ENCODE results near the gene MYO19.
"Not testable (repeated sequence)": the region's sequence is repeated elsewhere in the genome, so short reads cannot be mapped to it uniquely, and the experiment has no call there.

The MYO19 gene

DNA sequence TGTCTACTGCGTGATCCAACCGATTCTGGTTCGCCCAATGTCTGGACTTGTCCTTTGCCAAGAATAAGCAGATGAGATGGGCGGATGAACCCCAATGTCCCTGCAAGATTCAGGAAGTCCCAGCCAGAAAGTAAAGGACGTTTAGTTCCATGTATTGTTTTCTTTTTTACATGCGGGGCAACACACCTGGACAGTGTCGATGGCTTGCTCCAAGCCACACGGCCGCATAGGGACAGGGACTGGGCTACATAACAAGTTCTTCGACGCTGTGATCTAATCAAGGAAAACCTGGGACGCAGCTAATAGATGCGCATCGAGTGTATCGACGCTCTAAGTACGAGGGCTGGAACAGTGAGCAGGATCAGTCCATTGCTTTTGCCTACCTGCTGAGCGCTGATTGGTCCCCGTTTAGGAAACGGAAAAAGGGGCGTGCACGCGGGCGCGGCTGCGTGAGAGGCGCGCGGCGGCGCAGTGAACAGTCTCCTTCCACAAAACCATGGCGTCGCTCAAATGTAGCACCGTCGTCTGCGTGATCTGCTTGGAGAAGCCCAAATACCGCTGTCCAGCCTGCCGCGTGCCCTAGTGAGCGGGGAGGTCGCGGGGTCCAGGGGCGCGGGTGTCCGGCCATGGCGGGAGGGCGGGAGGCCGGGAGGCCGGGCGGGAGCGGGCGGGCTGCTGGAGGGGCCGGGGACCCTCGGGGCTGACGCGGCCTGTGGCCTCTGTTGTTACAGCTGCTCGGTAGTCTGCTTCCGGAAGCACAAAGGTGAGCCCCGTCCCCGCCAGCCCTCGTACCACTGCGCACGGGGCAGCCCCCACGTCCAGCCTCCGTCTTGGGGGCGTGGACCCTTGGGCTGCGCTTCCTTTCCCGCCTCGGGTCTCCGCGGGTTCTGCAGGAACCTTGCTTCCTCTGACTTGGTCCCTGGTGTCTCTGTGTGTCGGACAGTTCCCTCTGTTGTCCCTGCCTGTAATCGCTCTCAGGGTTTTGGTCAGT, 48.2 kb downstream of the MYO19 start, which contains the start of gene ZNHIT3:
TSS of gene ZNHIT3 (plus strand) at position 478 of the 991 bp plus-strand sequence. CDS start at position 497, 19 bp downstream.
- Histone ChIP-seq H3K4me1 (ENCODE audit: control insufficient read depth in 2 of 2, insufficient read depth in 2 of 2, low read length in 2 of 2) (peaks cover 18 to 19% of the 10 kb centered on the region in 2 donors), H3K9me3 (ENCODE audit: control insufficient read depth in 2 of 2, low read length in 2 of 2) (no peaks in the 10 kb centered on the region), H3K9ac (ENCODE audit: low read depth in 1 of 2, low read length in 2 of 2) (peak within 1 kb of the TSS; percentile 79 to 86), H3K36me3 (ENCODE audit: control insufficient read depth in 2 of 2, insufficient read depth in 2 of 2, low read length in 2 of 2) (peaks cover 0 to 4% of the 10 kb centered on the region in 2 donors), H3K27ac (ENCODE audit: low read depth in 2 of 2, low read length in 2 of 2) (peak within 1 kb of the TSS; percentile 42 to 81), H3K4me3 (ENCODE audit: low read length in 2 of 2) (peak within 1 kb of the TSS; percentile 87 to 97), H3K27me3 (ENCODE audit: control insufficient read depth in 2 of 2, insufficient read depth in 2 of 2, low read length in 2 of 2) (peaks cover 4 to 5% of the 10 kb centered on the region in 2 donors)

- no peak overlapping the region for H3K27ac ChIP-seq (ENCODE audit: low read depth in 2 of 2, low read length in 2 of 2)
- H3K4me1 ChIP-seq (ENCODE audit: control insufficient read depth in 2 of 2, insufficient read depth in 2 of 2, low read length in 2 of 2), result peaks cover 18 to 19% of the 10 kb centered on the region in 2 donors
- no peaks in the 10 kb centered on the region for H3K36me3 ChIP-seq (ENCODE audit: control insufficient read depth in 2 of 2, insufficient read depth in 2 of 2, low read length in 2 of 2)
- peak overlapping the region; percentile 87 to 97 for H3K4me3 ChIP-seq (ENCODE audit: low read length in 2 of 2)
- H3K27me3 ChIP-seq (ENCODE audit: control insufficient read depth in 2 of 2, insufficient read depth in 2 of 2, low read length in 2 of 2), result peaks cover 4 to 5% of the 10 kb centered on the region in 2 donors
- H3K9ac ChIP-seq (ENCODE audit: low read depth in 1 of 2, low read length in 2 of 2), result peak overlapping the region in 1 of 2 donors; percentile 79
- no peaks in the 10 kb centered on the region for H3K9me3 ChIP-seq (ENCODE audit: control insufficient read depth in 2 of 2, low read length in 2 of 2)
These were observed 48.9 kb downstream of the MYO19 start for GRCh38 chr17:36485805-36486203.

DNA sequence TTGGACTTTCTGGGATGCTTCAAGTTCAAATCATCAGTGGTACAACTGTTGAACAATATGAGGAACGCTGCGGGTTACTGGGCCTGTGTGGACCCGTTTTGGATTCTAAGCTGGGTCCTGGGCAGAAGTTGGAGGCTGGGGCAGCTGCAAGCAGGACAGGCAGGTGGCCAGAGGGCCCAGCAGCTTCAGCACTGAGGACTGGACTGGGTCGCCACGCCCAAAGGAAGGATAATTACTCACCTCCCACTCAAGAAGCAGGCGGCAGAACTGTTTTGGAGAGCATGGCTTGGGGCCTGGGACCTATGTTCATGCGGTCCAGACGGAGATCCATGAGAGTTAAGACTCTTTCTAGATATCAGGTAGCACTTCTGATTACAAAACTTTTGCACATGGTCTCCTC, 49.6 kb downstream of the MYO19 start:
- Histone ChIP-seq H3K9ac (ENCODE audit: low read depth in 1 of 2, low read length in 2 of 2) (no peak overlapping the region), H3K9me3 (ENCODE audit: control insufficient read depth in 2 of 2, low read length in 2 of 2) (no peaks in the 10 kb centered on the region), H3K27me3 (ENCODE audit: control insufficient read depth in 2 of 2, insufficient read depth in 2 of 2, low read length in 2 of 2) (peaks cover 4 to 5% of the 10 kb centered on the region in 2 donors), H3K27ac (ENCODE audit: low read depth in 2 of 2, low read length in 2 of 2) (no peak overlapping the region), H3K4me3 (ENCODE audit: low read length in 2 of 2) (no peak overlapping the region), H3K4me1 (ENCODE audit: control insufficient read depth in 2 of 2, insufficient read depth in 2 of 2, low read length in 2 of 2) (peaks cover 18 to 19% of the 10 kb centered on the region in 2 donors), H3K36me3 (ENCODE audit: control insufficient read depth in 2 of 2, insufficient read depth in 2 of 2, low read length in 2 of 2) (no peaks in the 10 kb centered on the region)

- peaks cover 18 to 19% of the 10 kb centered on the region in 2 donors for H3K4me1 ChIP-seq (ENCODE audit: control insufficient read depth in 2 of 2, insufficient read depth in 2 of 2, low read length in 2 of 2)
- not testable (repeated sequence) for H3K9me3 ChIP-seq (ENCODE audit: control insufficient read depth in 2 of 2, low read length in 2 of 2); H3K27me3 ChIP-seq (ENCODE audit: control insufficient read depth in 2 of 2, insufficient read depth in 2 of 2, low read length in 2 of 2); H3K27ac ChIP-seq (ENCODE audit: low read depth in 2 of 2, low read length in 2 of 2); H3K9ac ChIP-seq (ENCODE audit: low read depth in 1 of 2, low read length in 2 of 2); H3K4me3 ChIP-seq (ENCODE audit: low read length in 2 of 2); H3K36me3 ChIP-seq (ENCODE audit: control insufficient read depth in 2 of 2, insufficient read depth in 2 of 2, low read length in 2 of 2)
These were observed 50.6 kb downstream of the MYO19 start for GRCh38 chr17:36484021-36484420.

DNA sequence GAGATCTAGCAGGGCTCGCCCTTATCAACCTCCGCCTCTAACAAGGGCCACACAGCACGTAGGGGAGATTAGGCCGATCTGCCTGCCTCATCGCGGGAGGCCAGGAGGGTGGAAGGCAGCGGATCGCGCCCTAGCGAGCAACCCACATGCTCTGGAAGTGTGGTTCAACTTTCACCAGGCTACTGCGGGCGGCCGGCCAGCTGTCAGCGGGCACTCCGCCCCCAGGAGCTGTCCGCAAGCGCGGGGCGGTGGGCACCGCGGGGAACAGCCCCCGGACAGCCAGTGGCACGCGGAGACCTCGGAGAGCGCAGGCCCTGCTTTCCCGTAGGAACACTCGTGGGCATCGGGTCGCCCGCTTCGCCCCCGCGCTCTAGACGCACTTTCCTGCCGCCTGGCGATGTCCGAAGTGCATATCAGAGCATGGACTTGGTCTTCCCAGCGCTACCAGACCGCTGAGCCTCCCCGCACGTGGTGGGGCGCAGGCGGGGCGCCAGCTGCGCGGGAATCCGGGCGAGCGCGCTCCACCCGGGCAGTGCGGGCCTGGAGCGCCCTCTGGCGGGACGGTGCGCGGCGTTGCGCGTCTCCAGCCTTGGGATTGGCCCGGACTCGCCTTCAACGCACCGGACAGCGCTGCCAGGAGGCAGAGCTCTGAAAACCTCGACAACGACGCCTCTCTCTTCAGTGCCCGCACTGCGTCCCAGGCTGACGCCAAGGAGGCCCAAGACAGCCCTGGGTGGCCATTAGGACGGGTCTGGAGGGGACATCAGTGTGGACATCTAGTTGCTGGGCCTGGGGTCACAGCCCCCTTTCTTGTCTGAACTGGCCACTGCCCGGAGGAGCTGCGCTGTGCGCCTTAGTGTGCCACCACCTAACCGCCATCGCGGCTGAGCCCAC, 51.8 kb downstream of the MYO19 start:
- peaks cover 18 to 19% of the 10 kb centered on the region in 2 donors for H3K4me1 ChIP-seq (ENCODE audit: control insufficient read depth in 2 of 2, insufficient read depth in 2 of 2, low read length in 2 of 2)
- H3K27ac ChIP-seq (ENCODE audit: low read depth in 2 of 2, low read length in 2 of 2), result no peak overlapping the region
- no peaks in the 10 kb centered on the region for H3K36me3 ChIP-seq (ENCODE audit: control insufficient read depth in 2 of 2, insufficient read depth in 2 of 2, low read length in 2 of 2)
- H3K4me3 ChIP-seq (ENCODE audit: low read length in 2 of 2), result peak overlapping the region; percentile 51 to 58
- H3K9ac ChIP-seq (ENCODE audit: low read depth in 1 of 2, low read length in 2 of 2), result peak overlapping the region; percentile 37 to 38
- H3K27me3 ChIP-seq (ENCODE audit: control insufficient read depth in 2 of 2, insufficient read depth in 2 of 2, low read length in 2 of 2), result peaks cover 4 to 5% of the 10 kb centered on the region in 2 donors
- no peaks in the 10 kb centered on the region for H3K9me3 ChIP-seq (ENCODE audit: control insufficient read depth in 2 of 2, low read length in 2 of 2)

- Histone ChIP-seq H3K4me3 (ENCODE audit: low read length in 2 of 2) (no peak overlapping the region), H3K27me3 (ENCODE audit: control insufficient read depth in 2 of 2, insufficient read depth in 2 of 2, low read length in 2 of 2) (peaks cover 4 to 5% of the 10 kb centered on the region in 2 donors), H3K4me1 (ENCODE audit: control insufficient read depth in 2 of 2, insufficient read depth in 2 of 2, low read length in 2 of 2) (peaks cover 15 to 16% of the 10 kb centered on the region in 2 donors), H3K9me3 (ENCODE audit: control insufficient read depth in 2 of 2, low read length in 2 of 2) (no peaks in the 10 kb centered on the region), H3K27ac (ENCODE audit: low read depth in 2 of 2, low read length in 2 of 2) (no peak overlapping the region), H3K9ac (ENCODE audit: low read depth in 1 of 2, low read length in 2 of 2) (no peak overlapping the region), H3K36me3 (ENCODE audit: control insufficient read depth in 2 of 2, insufficient read depth in 2 of 2, low read length in 2 of 2) (no peaks in the 10 kb centered on the region)
These were observed 52.8 kb downstream of the MYO19 start for GRCh38 chr17:36481829-36482228.

DNA sequence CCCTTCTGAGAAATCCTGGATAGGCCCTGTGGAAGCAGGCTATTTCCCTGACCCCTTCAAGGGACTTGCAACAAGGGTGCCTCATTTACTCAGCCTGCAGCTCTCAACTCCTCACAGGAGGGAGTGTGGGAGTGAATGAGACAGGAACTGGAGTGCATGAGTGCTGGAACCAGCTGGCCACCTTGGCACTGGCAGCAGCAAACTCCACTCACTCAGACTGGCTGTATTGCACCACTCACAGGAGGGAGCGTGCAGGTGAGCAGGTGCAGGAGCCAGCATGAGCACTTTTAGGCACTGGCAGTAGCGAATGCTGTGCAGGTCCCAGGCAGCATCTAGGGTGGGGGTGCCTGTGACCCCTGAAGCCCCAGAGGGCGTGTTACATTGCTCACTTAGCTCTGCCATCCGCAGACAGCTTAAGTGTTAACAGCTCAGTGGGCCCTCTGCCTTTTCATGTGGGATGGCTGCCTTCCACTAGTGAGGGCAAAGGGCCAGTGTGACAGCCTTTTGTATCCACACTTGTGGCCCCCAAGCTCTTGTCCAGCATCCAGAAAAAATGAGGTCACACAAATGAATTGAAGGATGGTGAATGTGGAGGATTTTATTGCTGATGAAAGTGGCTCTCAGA, 59.2 kb downstream of the MYO19 start:
- H3K27me3 ChIP-seq (ENCODE audit: control insufficient read depth in 2 of 2, insufficient read depth in 2 of 2, low read length in 2 of 2), result peaks cover 3% of the 10 kb centered on the region in 2 donors
- no peaks in the 10 kb centered on the region for H3K36me3 ChIP-seq (ENCODE audit: control insufficient read depth in 2 of 2, insufficient read depth in 2 of 2, low read length in 2 of 2)
- H3K4me1 ChIP-seq (ENCODE audit: control insufficient read depth in 2 of 2, insufficient read depth in 2 of 2, low read length in 2 of 2), result no peaks in the 10 kb centered on the region
- H3K4me3 ChIP-seq (ENCODE audit: low read length in 2 of 2), result no peak overlapping the region
- H3K9me3 ChIP-seq (ENCODE audit: control insufficient read depth in 2 of 2, low read length in 2 of 2), result no peaks in the 10 kb centered on the region
- no peak overlapping the region for H3K9ac ChIP-seq (ENCODE audit: low read depth in 1 of 2, low read length in 2 of 2)
- no peak overlapping the region for H3K27ac ChIP-seq (ENCODE audit: low read depth in 2 of 2, low read length in 2 of 2)

GRCh38 chr17:36474571-36474970, 60.1 kb downstream of the MYO19 start:
- Histone ChIP-seq H3K4me1 (ENCODE audit: control insufficient read depth in 2 of 2, insufficient read depth in 2 of 2, low read length in 2 of 2) (no peaks in the 10 kb centered on the region), H3K9ac (ENCODE audit: low read depth in 1 of 2, low read length in 2 of 2) (no peak overlapping the region), H3K9me3 (ENCODE audit: control insufficient read depth in 2 of 2, low read length in 2 of 2) (no peaks in the 10 kb centered on the region), H3K36me3 (ENCODE audit: control insufficient read depth in 2 of 2, insufficient read depth in 2 of 2, low read length in 2 of 2) (no peaks in the 10 kb centered on the region), H3K27ac (ENCODE audit: low read depth in 2 of 2, low read length in 2 of 2) (no peak overlapping the region), H3K27me3 (ENCODE audit: control insufficient read depth in 2 of 2, insufficient read depth in 2 of 2, low read length in 2 of 2) (peaks cover 3 to 5% of the 10 kb centered on the region in 2 donors), H3K4me3 (ENCODE audit: low read length in 2 of 2) (no peak overlapping the region)

GRCh38 chr17:36470499-36470898, 64.2 kb downstream of the MYO19 start:
- Histone ChIP-seq H3K27ac (ENCODE audit: low read depth in 2 of 2, low read length in 2 of 2) (no peak overlapping the region), H3K27me3 (ENCODE audit: control insufficient read depth in 2 of 2, insufficient read depth in 2 of 2, low read length in 2 of 2) (peaks cover 3 to 8% of the 10 kb centered on the region in 2 donors), H3K9me3 (ENCODE audit: control insufficient read depth in 2 of 2, low read length in 2 of 2) (no peaks in the 10 kb centered on the region), H3K36me3 (ENCODE audit: control insufficient read depth in 2 of 2, insufficient read depth in 2 of 2, low read length in 2 of 2) (no peaks in the 10 kb centered on the region), H3K4me3 (ENCODE audit: low read length in 2 of 2) (no peak overlapping the region), H3K9ac (ENCODE audit: low read depth in 1 of 2, low read length in 2 of 2) (no peak overlapping the region), H3K4me1 (ENCODE audit: control insufficient read depth in 2 of 2, insufficient read depth in 2 of 2, low read length in 2 of 2) (no peaks in the 10 kb centered on the region)

All from mucosa of rectum (tissue), 2 donors.